ENCODE data around the gene COL4A5.
"Not testable (repeated sequence)": the region's sequence is repeated elsewhere in the genome, so short reads cannot be mapped to it uniquely, and the experiment has no call there.

Gene COL4A5

DNA sequence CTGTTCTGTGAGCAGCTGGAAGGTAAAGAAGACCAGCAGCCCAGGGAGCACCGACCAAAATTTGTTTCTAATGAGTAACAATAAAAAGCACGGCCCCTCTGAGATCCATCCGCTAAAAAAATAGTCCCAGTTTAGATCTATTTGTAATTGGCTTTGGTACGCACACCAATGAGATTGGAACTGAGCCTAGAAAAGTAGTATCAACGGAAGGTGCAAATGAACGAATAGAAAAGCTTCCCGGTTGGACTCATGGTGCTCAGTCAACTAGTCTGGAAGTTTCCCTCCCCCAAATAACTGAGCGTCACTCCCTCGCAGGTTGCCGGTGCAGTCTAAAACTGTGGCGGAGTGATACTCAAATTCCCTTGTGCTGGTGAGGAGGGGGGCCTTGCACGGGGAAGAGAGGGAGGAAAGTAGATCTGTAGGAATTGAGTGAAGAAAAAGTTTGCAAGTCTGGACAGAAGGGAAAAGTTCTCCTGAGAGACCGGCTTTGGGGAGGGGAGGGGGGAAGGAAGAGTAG, at the start of gene COL4A5:
COL4A5 (plus strand) TSS at position 413 of the 517 bp plus-strand sequence. CDS start 288 bp downstream, outside the sequence.
- peak within 1 kb of the TSS; percentile 55 for H3K27ac ChIP-seq (ENCODE audit: low read depth, low read length)
- H3K27me3 ChIP-seq (ENCODE audit: insufficient read depth, low read length): no peaks in the 10 kb centered on the region
- no peaks in the 10 kb centered on the region for H3K4me1 ChIP-seq (ENCODE audit: control insufficient read depth, insufficient read depth, low read length, unreplicated experiment)
- H3K36me3 ChIP-seq (ENCODE audit: insufficient read depth, low read length): 0 out of 2 replicates have a peak, but pooled peaks cover 1% of the 10 kb centered on the region
- H3K79me2 ChIP-seq (ENCODE audit: control insufficient read depth, insufficient read depth, low read length, unreplicated experiment): peaks cover 31% of the 10 kb centered on the region
- H3K4me3 ChIP-seq (ENCODE audit: low read depth, low read length): peak within 1 kb of the TSS; percentile 90
- H2AFZ ChIP-seq (ENCODE audit: low read length, unreplicated experiment): peak within 1 kb of the TSS; percentile 22

DNA sequence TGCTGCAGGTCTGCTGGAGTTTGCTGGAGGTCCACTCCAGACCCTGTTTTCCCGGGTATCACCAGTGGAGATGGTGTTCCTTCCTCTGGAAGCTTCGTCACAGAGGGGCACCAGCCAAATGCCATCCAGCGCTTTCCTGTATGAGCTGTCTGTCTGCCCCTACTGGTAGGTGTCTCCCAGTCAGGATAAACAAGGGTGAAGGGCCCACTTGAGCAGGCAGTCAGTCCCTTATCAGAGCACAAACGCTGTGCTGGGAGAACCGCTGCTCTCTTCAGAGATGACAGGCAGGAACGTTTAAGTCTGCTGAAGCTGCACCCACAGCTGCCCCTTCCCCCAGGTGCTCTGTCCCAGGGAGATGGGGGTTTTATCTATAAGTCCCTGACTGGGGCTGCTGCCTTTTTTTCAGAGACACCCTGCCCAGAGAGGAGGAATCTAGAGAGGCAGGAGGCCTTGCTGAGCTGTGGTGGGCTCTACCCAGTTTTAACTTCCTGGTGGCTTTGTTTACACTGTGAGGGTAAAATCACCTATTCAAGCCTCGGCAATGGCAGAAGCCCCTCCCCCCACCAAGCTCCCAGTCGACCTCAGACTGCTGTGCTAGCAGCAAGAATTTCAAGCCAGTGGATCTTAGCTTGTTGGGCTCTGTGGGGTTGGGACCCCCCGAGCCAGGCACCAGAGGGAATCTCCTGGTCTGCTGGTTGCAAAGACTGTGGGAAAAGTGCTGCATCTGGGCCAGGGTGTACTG, 48.5 kb upstream of the COL4A5 start:
- H3K4me3 ChIP-seq (ENCODE audit: low read depth, low read length); H3K4me1 ChIP-seq (ENCODE audit: control insufficient read depth, insufficient read depth, low read length, unreplicated experiment); H3K36me3 ChIP-seq (ENCODE audit: insufficient read depth, low read length); H3K27me3 ChIP-seq (ENCODE audit: insufficient read depth, low read length); H3K79me2 ChIP-seq (ENCODE audit: control insufficient read depth, insufficient read depth, low read length, unreplicated experiment); H2AFZ ChIP-seq (ENCODE audit: low read length, unreplicated experiment); H3K27ac ChIP-seq (ENCODE audit: low read depth, low read length): not testable (repeated sequence)

- Histone ChIP-seq H3K27ac (ENCODE audit: low read depth, low read length) (peak overlapping the region; percentile 89), H2AFZ (ENCODE audit: low read length, unreplicated experiment) (no peak overlapping the region)
Observed at GRCh38 chrX:108396188-108396891, 43.3 kb upstream of the COL4A5 start.

DNA sequence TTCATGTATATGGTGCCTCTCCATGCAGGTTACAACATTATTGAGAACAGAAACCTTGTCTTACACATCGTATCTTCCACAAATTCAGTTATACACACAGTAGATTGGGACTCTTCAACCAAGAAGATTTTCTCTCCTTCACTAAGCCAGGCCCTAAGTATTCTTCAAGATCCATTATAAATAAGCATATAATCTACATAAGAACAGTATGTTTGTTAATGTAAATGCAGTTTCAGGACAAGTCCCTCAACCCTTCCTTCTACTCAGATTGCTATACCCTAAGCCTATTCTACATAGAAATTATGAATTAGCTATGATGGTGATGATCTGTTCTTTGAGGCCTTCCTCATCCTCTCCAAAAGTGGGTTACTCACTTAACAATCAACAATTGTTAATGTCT, 42.7 kb upstream of the COL4A5 start:
- H3K27me3 ChIP-seq (ENCODE audit: insufficient read depth, low read length): no peaks in the 10 kb centered on the region
- no peak overlapping the region for H2AFZ ChIP-seq (ENCODE audit: low read length, unreplicated experiment)
- no peaks in the 10 kb centered on the region for H3K36me3 ChIP-seq (ENCODE audit: insufficient read depth, low read length)
- peaks cover 49% of the 10 kb centered on the region for H3K4me1 ChIP-seq (ENCODE audit: control insufficient read depth, insufficient read depth, low read length, unreplicated experiment)
- no peaks in the 10 kb centered on the region for H3K79me2 ChIP-seq (ENCODE audit: control insufficient read depth, insufficient read depth, low read length, unreplicated experiment)
- H3K4me3 ChIP-seq (ENCODE audit: low read depth, low read length): peak overlapping the region; percentile 74
- H3K27ac ChIP-seq (ENCODE audit: low read depth, low read length): peak overlapping the region; percentile 89

More at GRCh38 chrX:108396188-108396891, 43.3 kb upstream of the COL4A5 start:
- Histone ChIP-seq H3K36me3 (ENCODE audit: insufficient read depth, low read length) (no peaks in the 10 kb centered on the region), H3K4me3 (ENCODE audit: low read depth, low read length) (0 out of 2 replicates have a peak overlapping the region, but pooled peaks have one; percentile 74), H3K79me2 (ENCODE audit: control insufficient read depth, insufficient read depth, low read length, unreplicated experiment) (no peaks in the 10 kb centered on the region), H3K27me3 (ENCODE audit: insufficient read depth, low read length) (no peaks in the 10 kb centered on the region), H3K4me1 (ENCODE audit: control insufficient read depth, insufficient read depth, low read length, unreplicated experiment) (peaks cover 46% of the 10 kb centered on the region)

GRCh38 chrX:108397627-108398391, 41.8 kb upstream of the COL4A5 start:
- H3K79me2 ChIP-seq (ENCODE audit: control insufficient read depth, insufficient read depth, low read length, unreplicated experiment): no peaks in the 10 kb centered on the region
- no peaks in the 10 kb centered on the region for H3K36me3 ChIP-seq (ENCODE audit: insufficient read depth, low read length)
- no peaks in the 10 kb centered on the region for H3K27me3 ChIP-seq (ENCODE audit: insufficient read depth, low read length)
- H3K27ac ChIP-seq (ENCODE audit: low read depth, low read length): peak overlapping the region; percentile 89
- H3K4me1 ChIP-seq (ENCODE audit: control insufficient read depth, insufficient read depth, low read length, unreplicated experiment): peaks cover 49% of the 10 kb centered on the region
- H3K4me3 ChIP-seq (ENCODE audit: low read depth, low read length): peak overlapping the region; percentile 74
- peak overlapping the region; percentile 30 for H2AFZ ChIP-seq (ENCODE audit: low read length, unreplicated experiment)

- Histone ChIP-seq H3K27ac (ENCODE audit: low read depth, low read length) (peak overlapping the region; percentile 89), H3K4me3 (ENCODE audit: low read depth, low read length) (peak overlapping the region; percentile 45; the same call in 1 of the 2 replicates), H3K27me3 (ENCODE audit: insufficient read depth, low read length) (no peaks in the 10 kb centered on the region), H3K4me1 (ENCODE audit: control insufficient read depth, insufficient read depth, low read length, unreplicated experiment) (peaks cover 49% of the 10 kb centered on the region), H3K79me2 (ENCODE audit: control insufficient read depth, insufficient read depth, low read length, unreplicated experiment) (no peaks in the 10 kb centered on the region), H3K36me3 (ENCODE audit: insufficient read depth, low read length) (no peaks in the 10 kb centered on the region), H2AFZ (ENCODE audit: low read length, unreplicated experiment) (peak overlapping the region; percentile 6)
Observed at GRCh38 chrX:108399418-108400165, 40.0 kb upstream of the COL4A5 start.

- H3K27ac ChIP-seq (ENCODE audit: low read depth, low read length): no peak overlapping the region
- H2AFZ ChIP-seq (ENCODE audit: low read length, unreplicated experiment): no peak overlapping the region
Observed at GRCh38 chrX:108412783-108413182, 26.9 kb upstream of the COL4A5 start.

GRCh38 chrX:108415146-108415545, 24.5 kb upstream of the COL4A5 start:
- Histone ChIP-seq H3K27me3 (ENCODE audit: insufficient read depth, low read length) (no peaks in the 10 kb centered on the region), H3K27ac (ENCODE audit: low read depth, low read length) (no peak overlapping the region), H3K4me1 (ENCODE audit: control insufficient read depth, insufficient read depth, low read length, unreplicated experiment) (peaks cover 3% of the 10 kb centered on the region), H3K4me3 (ENCODE audit: low read depth, low read length) (no peak overlapping the region), H2AFZ (ENCODE audit: low read length, unreplicated experiment) (no peak overlapping the region), H3K79me2 (ENCODE audit: control insufficient read depth, insufficient read depth, low read length, unreplicated experiment) (no peaks in the 10 kb centered on the region), H3K36me3 (ENCODE audit: insufficient read depth, low read length) (no peaks in the 10 kb centered on the region)

More at GRCh38 chrX:108412783-108413182, 26.9 kb upstream of the COL4A5 start:
- Histone ChIP-seq H3K27me3 (ENCODE audit: insufficient read depth, low read length) (no peaks in the 10 kb centered on the region), H3K4me3 (ENCODE audit: low read depth, low read length) (no peak overlapping the region), H3K36me3 (ENCODE audit: insufficient read depth, low read length) (no peaks in the 10 kb centered on the region), H3K4me1 (ENCODE audit: control insufficient read depth, insufficient read depth, low read length, unreplicated experiment) (peaks cover 3% of the 10 kb centered on the region), H3K79me2 (ENCODE audit: control insufficient read depth, insufficient read depth, low read length, unreplicated experiment) (no peaks in the 10 kb centered on the region)

DNA sequence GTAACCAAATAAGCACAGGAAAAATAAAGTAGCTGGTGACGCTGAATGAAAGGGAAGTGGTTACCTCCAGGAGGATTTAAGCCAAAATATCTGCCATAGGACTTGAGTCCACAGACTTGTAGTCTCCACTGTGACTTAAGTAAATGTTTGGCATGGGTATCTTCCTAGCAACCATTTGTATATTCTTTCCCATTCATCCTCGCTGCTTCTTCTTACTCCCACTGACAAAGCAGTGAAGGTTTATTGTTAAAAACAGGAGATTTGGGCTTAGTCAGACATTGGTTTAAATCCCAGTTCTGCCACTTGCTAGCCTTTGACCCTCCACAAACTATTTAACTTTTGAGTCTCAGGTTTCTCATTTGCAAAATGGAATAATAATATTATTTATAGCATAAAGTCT, 23.7 kb upstream of the COL4A5 start:
- H3K27ac ChIP-seq (ENCODE audit: low read depth, low read length): no peak overlapping the region
- peaks cover 3% of the 10 kb centered on the region for H3K4me1 ChIP-seq (ENCODE audit: control insufficient read depth, insufficient read depth, low read length, unreplicated experiment)
- no peaks in the 10 kb centered on the region for H3K27me3 ChIP-seq (ENCODE audit: insufficient read depth, low read length)
- no peaks in the 10 kb centered on the region for H3K36me3 ChIP-seq (ENCODE audit: insufficient read depth, low read length)
- no peak overlapping the region for H3K4me3 ChIP-seq (ENCODE audit: low read depth, low read length)
- no peak overlapping the region for H2AFZ ChIP-seq (ENCODE audit: low read length, unreplicated experiment)
- H3K79me2 ChIP-seq (ENCODE audit: control insufficient read depth, insufficient read depth, low read length, unreplicated experiment): no peaks in the 10 kb centered on the region

- H3K27me3 ChIP-seq (ENCODE audit: insufficient read depth, low read length): no peaks in the 10 kb centered on the region
- no peaks in the 10 kb centered on the region for H3K79me2 ChIP-seq (ENCODE audit: control insufficient read depth, insufficient read depth, low read length, unreplicated experiment)
- H3K36me3 ChIP-seq (ENCODE audit: insufficient read depth, low read length): no peaks in the 10 kb centered on the region
- no peak overlapping the region for H2AFZ ChIP-seq (ENCODE audit: low read length, unreplicated experiment)
- H3K4me1 ChIP-seq (ENCODE audit: control insufficient read depth, insufficient read depth, low read length, unreplicated experiment): peaks cover 3% of the 10 kb centered on the region
- no peak overlapping the region for H3K27ac ChIP-seq (ENCODE audit: low read depth, low read length)
- H3K4me3 ChIP-seq (ENCODE audit: low read depth, low read length): no peak overlapping the region
Observed at GRCh38 chrX:108417257-108417656, 22.4 kb upstream of the COL4A5 start.
